ENCODE measurements around the gene CHAD. TPM values are rescaled to one million over a fixed set of nuclear protein-coding genes. Genes with fewer than 3 reads are reported as not detected.
A peak's percentile ranks its signal among the peaks of the same experiment; 100 is the strongest.

Gene CHAD
- total RNA-seq, 1 experiment from 2014 or later: not detected

GRCh38 chr17:50460831-50461526 lies 7.7 kb downstream of the CHAD start:
- no peaks in the 10 kb centered on the region for H3K27me3 Mint-ChIP-seq (ENCODE audit: insufficient read depth, unreplicated experiment)
- H3K4me1 Mint-ChIP-seq (ENCODE audit: insufficient read depth, unreplicated experiment): peaks cover 8% of the 10 kb centered on the region
- no peak overlapping the region for H3K4me3 Mint-ChIP-seq (ENCODE audit: unreplicated experiment)
- POLR2A ChIA-PET: interaction anchor here (1.3 kb wide), 1 partner anchor 12 kb away, joined by 3 read pairs; no protein-coding TSS in a partner anchor
- no peaks in the 10 kb centered on the region for H3K9me3 Mint-ChIP-seq (ENCODE audit: unreplicated experiment)
- no peak for DNase-seq (ENCODE audit: unreplicated experiment)
- peaks cover 9% of the 10 kb centered on the region for H3K36me3 Mint-ChIP-seq (ENCODE audit: insufficient read depth, unreplicated experiment)
- no TSS peak for BruUV-seq (replicated peaks)
- no peak for TF ChIP-seq CTCF (IDR thresholded peaks at IDR 0.05; ENCODE audit: unreplicated experiment)
- no peak overlapping the region for H3K27ac Mint-ChIP-seq (ENCODE audit: low read depth, unreplicated experiment)
- intact Hi-C loops (cut with micrococcal nuclease): no loop called here
- CTCF ChIA-PET: interaction anchor here (0.5 to 1.0 kb wide), 4 partner anchors 13 to 43 kb away, joined by 3 to 4 read pairs (median 4); no protein-coding TSS in a partner anchor

GRCh38 chr17:50459756-50460155 lies 8.9 kb downstream of the CHAD start:
- intact Hi-C loops (cut with micrococcal nuclease): no loop called here
- DNase-seq (ENCODE audit: unreplicated experiment): no peak
- BruUV-seq (replicated peaks): no TSS peak
- POLR2A ChIA-PET: interaction anchor here (0.8 to 3.0 kb wide), 5 partner anchors 14 to 97 kb away, joined by 3 to 13 read pairs (median 3); no protein-coding TSS in a partner anchor
- H3K27me3 Mint-ChIP-seq (ENCODE audit: insufficient read depth, unreplicated experiment): no peaks in the 10 kb centered on the region
- no peak overlapping the region for H3K27ac Mint-ChIP-seq (ENCODE audit: low read depth, unreplicated experiment)
- CTCF ChIA-PET: interaction anchor here (0.6 to 1.8 kb wide), 6 partner anchors 8 to 262 kb away, joined by 3 to 4 read pairs (median 4); partner anchors contain the start of gene RSAD1
- no peak for TF ChIP-seq CTCF (IDR thresholded peaks at IDR 0.05; ENCODE audit: unreplicated experiment)
- H3K9me3 Mint-ChIP-seq (ENCODE audit: unreplicated experiment): no peaks in the 10 kb centered on the region
- H3K4me1 Mint-ChIP-seq (ENCODE audit: insufficient read depth, unreplicated experiment): peaks cover 8% of the 10 kb centered on the region
- no peak overlapping the region for H3K4me3 Mint-ChIP-seq (ENCODE audit: unreplicated experiment)
- peaks cover 13% of the 10 kb centered on the region for H3K36me3 Mint-ChIP-seq (ENCODE audit: insufficient read depth, unreplicated experiment)

DNA sequence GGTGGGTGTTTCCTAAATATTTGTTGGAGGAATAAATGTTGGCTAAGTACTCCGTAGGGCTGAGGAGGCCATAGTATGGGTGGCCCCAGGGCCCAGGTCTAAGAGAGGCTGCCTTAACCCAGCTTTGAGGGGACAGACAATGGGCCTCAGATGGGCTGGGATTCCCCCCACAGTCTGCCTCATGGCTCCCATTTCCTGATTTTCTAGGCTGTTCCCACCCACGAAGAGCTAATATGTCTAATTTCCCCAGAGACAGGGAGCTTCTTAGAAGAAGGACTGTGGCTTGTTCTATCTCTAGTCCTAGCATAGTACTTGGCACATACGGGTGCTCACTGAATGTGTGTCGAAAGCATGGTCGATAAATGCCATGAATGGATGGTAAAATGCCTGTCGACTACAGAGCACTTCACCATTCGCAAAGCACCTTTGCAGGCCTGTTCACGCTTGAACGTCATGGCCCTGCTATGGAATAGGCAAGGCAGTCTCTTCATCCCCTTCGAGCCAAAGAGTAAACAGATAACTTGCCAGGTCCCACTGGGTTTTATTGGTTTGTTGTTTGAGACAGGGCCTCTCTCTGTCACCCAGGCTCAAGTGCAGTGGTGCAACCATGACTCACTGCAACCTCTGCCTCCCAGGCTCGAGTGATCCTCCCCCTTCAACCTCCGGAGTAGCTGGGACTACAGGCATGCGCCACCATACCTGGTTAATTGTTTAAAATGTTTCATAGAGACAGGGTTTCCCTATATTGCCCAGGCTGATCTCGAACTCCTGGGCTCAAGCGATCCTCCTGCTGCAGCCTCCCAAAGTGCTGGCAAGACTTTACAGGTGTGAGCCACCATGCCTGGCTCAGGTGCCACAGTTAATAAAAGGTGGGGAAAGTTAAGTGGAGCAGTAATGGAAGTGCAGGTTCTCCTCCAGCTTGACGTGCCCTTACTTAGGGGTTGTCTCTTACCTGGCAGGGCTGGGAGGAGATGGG lies 9.7 kb downstream of the CHAD start:
- peaks cover 8% of the 10 kb centered on the region for H3K4me1 Mint-ChIP-seq (ENCODE audit: insufficient read depth, unreplicated experiment)
- no peaks in the 10 kb centered on the region for H3K9me3 Mint-ChIP-seq (ENCODE audit: unreplicated experiment)
- H3K4me3 Mint-ChIP-seq (ENCODE audit: unreplicated experiment): no peak overlapping the region
- BruUV-seq (replicated peaks): no TSS peak
- no peak for TF ChIP-seq CTCF (IDR thresholded peaks at IDR 0.05; ENCODE audit: unreplicated experiment)
- ChIA-PET POLR2A (interaction anchor here (0.8 to 3.0 kb wide), 6 partner anchors 14 to 96 kb away, joined by 3 to 13 read pairs (median 4); partner anchors contain the start of gene MRPL27), CTCF (interaction anchor here (0.6 to 1.8 kb wide), 5 partner anchors 20 to 281 kb away, joined by 3 to 4 read pairs (median 4); partner anchors contain the start of gene RSAD1)
- no peaks in the 10 kb centered on the region for H3K27me3 Mint-ChIP-seq (ENCODE audit: insufficient read depth, unreplicated experiment)
- intact Hi-C loops (cut with micrococcal nuclease): no loop called here
- DNase-seq (ENCODE audit: unreplicated experiment): peak; percentile 90
- H3K27ac Mint-ChIP-seq (ENCODE audit: low read depth, unreplicated experiment): no peak overlapping the region
- peaks cover 10% of the 10 kb centered on the region for H3K36me3 Mint-ChIP-seq (ENCODE audit: insufficient read depth, unreplicated experiment)

All from MCF 10A (cell line).